K562 (cell line): ENCODE results near the gene WFDC12. TPM values are rescaled to one million over a fixed set of nuclear protein-coding genes. Genes with fewer than 3 reads are reported as not detected.

Experiments used
- ATAC-seq: fragments of 200-7000 bp; cut with Tn5 transposase; 3 replicates; pipeline ENCODE4 v1.9.1; 2020; ENCODE audit warnings: moderate library complexity
- BruUV-seq: library from RNA; stranded (reverse); fragments of 400-500 nt; replicated peaks from 2 replicates; lab custom pipeline; 2021; lab: Mats Ljungman, UMichigan
- CTCF ChIA-PET: fragments of 300-600 bp; formaldehyde crosslinking; extraction: SDS; loops from one replicate; lab custom pipeline; 2021; ENCODE audit warnings: low intra/inter-chr PET ratio; lab: Yijun Ruan, JAX
- POLR2A ChIA-PET: fragments of 300-600, 350-650 bp; sonication (Branson Sonifier 250); formaldehyde crosslinking; extraction: SDS; loops from one replicate; lab custom pipeline; 2021; ENCODE audit warnings: antibody characterized with exemption, inconsistent platforms; lab: Yijun Ruan, JAX
- DNase-seq, 4 experiments: peaks; one replicate each; pipeline versions ENCODE4 v3.0.0 to v3.0.0-alpha.2; 2011 to 2018; ENCODE audit warnings: low spot score in 3 of 4, mixed read lengths in 3 of 4; ENCODE audit errors: extremely low read depth in 1 of 4
- FAIRE-seq: peaks from 2 replicates; lab custom pipeline; 2011; peaks lifted over from hg19 to GRCh38; lab: Jason Lieb, UNC
- H2AFZ ChIP-seq: 2 replicates; pipeline ENCODE4 v1.6.0; 2011; ENCODE audit warnings: low read depth, low read length, control low read depth, inconsistent platforms
- H3K27ac ChIP-seq: fragments of 200-600 bp; 3 replicates; pipeline ENCODE4 v1.8.0; 2011; ENCODE audit warnings: low read depth, mild to moderate bottlenecking, control low read depth, inconsistent platforms, low read length, moderate library complexity, mixed read lengths; ENCODE audit errors: extremely low read depth
- H3K27me3 ChIP-seq, 2 experiments: fragments of 300-600 bp in 1 of 2; 2 replicates in 1 of 2; 3 replicates in 1 of 2; pipeline versions ENCODE4 v1.6.0 to v1.8.0; 2011; ENCODE audit warnings: inconsistent platforms in 2 of 2, low read length in 2 of 2, mild to moderate bottlenecking in 1 of 2, mixed read lengths in 1 of 2, moderate library complexity in 1 of 2; ENCODE audit not compliant: control insufficient read depth in 2 of 2, insufficient read depth in 2 of 2
- H3K36me3 ChIP-seq: fragments of 300-600 bp; 3 replicates; pipeline ENCODE4 v1.8.0; 2011; ENCODE audit warnings: mild to moderate bottlenecking, low read length, inconsistent platforms; ENCODE audit not compliant: control insufficient read depth, insufficient read depth
- H3K4me1 ChIP-seq, 2 experiments: fragments of 200-600 bp in 1 of 2; replicated peaks in 1 of 2; 2 replicates in 1 of 2; 3 replicates in 1 of 2; pipeline versions ENCODE4 v1.5.1 to v1.8.0; 2011; ENCODE audit warnings: inconsistent platforms in 2 of 2, low read length in 2 of 2, mild to moderate bottlenecking in 1 of 2, mixed read lengths in 1 of 2, moderate library complexity in 1 of 2; ENCODE audit not compliant: control insufficient read depth in 2 of 2, insufficient read depth in 2 of 2
- H3K4me2 ChIP-seq: 2 replicates; pipeline ENCODE4 v1.6.1; 2011; ENCODE audit warnings: low read length, control low read depth, inconsistent platforms, mixed read lengths; ENCODE audit not compliant: insufficient read depth
- H3K4me3 ChIP-seq: fragments of 200-600 bp; sonication (generic), shearing (Covaris generic); 2 replicates; pipeline ENCODE4 v1.5.1; 2016; ENCODE audit warnings: control low read depth, inconsistent platforms
- H3K79me2 ChIP-seq: fragments of 200-600 bp; 3 replicates; pipeline ENCODE4 v1.8.0; 2011; ENCODE audit warnings: low read length, inconsistent platforms; ENCODE audit not compliant: control insufficient read depth, insufficient read depth
- H3K9ac ChIP-seq, 2 experiments: 2 replicates each; pipeline versions ENCODE4 v1.6.0 to v1.6.1; 2011; ENCODE audit warnings: low read depth in 2 of 2, low read length in 2 of 2, control low read depth in 1 of 2, inconsistent platforms in 1 of 2, mild to moderate bottlenecking in 1 of 2, mixed read lengths in 1 of 2; ENCODE audit not compliant: insufficient read depth in 1 of 2
- H3K9me1 ChIP-seq: one replicate; pipeline ENCODE4 v1.6.0; 2011; ENCODE audit warnings: inconsistent platforms, mild to moderate bottlenecking, low read length, moderate library complexity; ENCODE audit not compliant: control insufficient read depth, insufficient read depth
- H3K9me3 ChIP-seq: replicated peaks from 2 replicates; pipeline ENCODE4 v1.5.1; 2011; ENCODE audit warnings: low read depth, low read length, inconsistent platforms; ENCODE audit not compliant: control insufficient read depth, insufficient read depth
- H4K20me1 ChIP-seq: replicated peaks from 2 replicates; pipeline ENCODE4 v1.6.1; 2011; ENCODE audit warnings: low read length, inconsistent platforms, mixed read lengths; ENCODE audit not compliant: control insufficient read depth, insufficient read depth
- CBX8 ChIP-seq: fragments of 200-600 bp; sonication (generic); IDR thresholded peaks from 2 replicates; pipeline ENCODE4 v1.6.1; 2012; ENCODE audit warnings: borderline replicate concordance, mixed run types, low read depth, mild to moderate bottlenecking, moderate library complexity, mixed read lengths, low read length, control low read depth, inconsistent platforms; ENCODE audit not compliant: poor library complexity, severe bottlenecking; ENCODE audit errors: extremely low read depth
- E2F5 ChIP-seq: sonication (generic); formaldehyde crosslinking; IDR thresholded peaks from 2 replicates; pipeline ENCODE4 v1.8.0; 2022; ENCODE audit warnings: mild to moderate bottlenecking, missing genetic modification reagents
- HDAC3 ChIP-seq: fragments of 450-650 bp; IDR thresholded peaks from 2 replicates; pipeline ENCODE4 v1.6.1; 2018; ENCODE audit warnings: borderline replicate concordance, mild to moderate bottlenecking, moderate library complexity; ENCODE audit not compliant: partially characterized antibody
- MCM5 ChIP-seq: fragments of 450-650 bp; IDR thresholded peaks from 2 replicates; pipeline ENCODE4 v1.6.1; 2016; ENCODE audit warnings: low read depth
- PTBP1 ChIP-seq: fragments of 200-400 bp; formaldehyde crosslinking; IDR thresholded peaks from 2 replicates; pipeline ENCODE4 v1.6.1; 2017; ENCODE audit warnings: low read depth, low read length
- SREBF2 ChIP-seq: sonication (generic); formaldehyde crosslinking; IDR thresholded peaks from 2 replicates; pipeline ENCODE4 v1.4.0; 2020; ENCODE audit warnings: mild to moderate bottlenecking, missing genetic modification reagents
- TCF7 ChIP-seq: sonication (generic); IDR thresholded peaks from 2 replicates; pipeline ENCODE4 v1.6.1; 2016; ENCODE audit warnings: antibody characterized with exemption, borderline replicate concordance
- TCF7L2 ChIP-seq: fragments of 150-350 bp; IDR thresholded peaks from 2 replicates; pipeline ENCODE4 v1.6.1; 2016; ENCODE audit warnings: low read depth, mild to moderate bottlenecking, low read length, moderate library complexity
- ZNF224 ChIP-seq: sonication (generic); formaldehyde crosslinking; IDR thresholded peaks from 2 replicates; pipeline ENCODE4 v1.8.0; 2022; ENCODE audit warnings: mild to moderate bottlenecking, missing genetic modification reagents
- ZNF407 ChIP-seq: fragments of 450-650 bp; IDR thresholded peaks from 2 replicates; pipeline ENCODE4 v1.6.1; 2016; ENCODE audit warnings: low read depth
- WGBS: fragments of 100-300 bp; shearing (Covaris generic); methylation state at CpG from one replicate; pipeline ENCODE4 v1.1.6; 2016; ENCODE audit warnings: low coverage, mixed read lengths; ENCODE audit not compliant: insufficient coverage; ENCODE audit errors: missing lambda C conversion rate; 5-methylcytosine and 5-hydroxymethylcytosine counted together
- in situ Hi-C: fragments of 300-500 bp; cut with MboI; formaldehyde crosslinking; loops from 4 replicates; pipeline ENCODE4 v1.15.0; 2018; ENCODE audit warnings: inconsistent platforms, mixed read lengths
- intact Hi-C: fragments of 100-400 bp; cut with micrococcal nuclease; formaldehyde crosslinking; loops from 2 replicates; pipeline ENCODE4 v1.14.2; 2022
- polyA plus RNA-seq, 8 experiments: library from polyadenylated mRNA; depleted of rRNA in 4 of 8; stranded (reverse) in 5 of 8; unstranded in 3 of 8; fragments of >200 nt; fragmentation: Nextera tagmentation in 2 of 8; fragmentation: Illumina TruSeq in 1 of 8; extraction: Ambion mirVana in 2 of 8; extraction: Trizol in 1 of 8; gene quantifications; 2 replicates each; pipeline versions ENCODE4 v1.2.1 to v1.2.3, GENCODE V29; 2011 to 2014; ENCODE audit warnings: inconsistent platforms in 1 of 8, missing spikeins in 1 of 8
- total RNA-seq, 7 experiments: library from RNA; depleted of rRNA in 6 of 7; stranded (reverse); fragments of >200 nt in 6 of 7; fragmentation: Illumina TruSeq in 2 of 7; extraction: Trizol in 2 of 7; gene quantifications; 2 replicates each; pipeline versions ENCODE4 v1.2.1 to v1.2.3, GENCODE V29; 2011 to 2021; ENCODE audit warnings: low replicate concordance in 1 of 7

The WFDC12 gene
- total and polyA plus RNA-seq, 9 of the 15 experiments (the other 6 are each of a cell fraction or from before 2014, with no cell fraction given) = not detected

GRCh38 chr20:45121388-45121787 is 2.9 kb downstream of the WFDC12 start:
- intact Hi-C loops = no loop called here
- no TSS peak for BruUV-seq
- no peaks in the 10 kb centered on the region for H3K9me3 ChIP-seq
- CTCF ChIA-PET = no interaction called here
- H3K4me1 ChIP-seq = no peaks in the 10 kb centered on the region
- no peak overlapping the region for H3K4me3 ChIP-seq
- 31% methylated on average over 2 of the region's 2 CpGs for WGBS
- H2AFZ ChIP-seq = no peak overlapping the region
- H3K4me2 ChIP-seq = no peak overlapping the region
- H3K36me3 ChIP-seq = no peaks in the 10 kb centered on the region
- H3K27ac ChIP-seq = no peak overlapping the region
- no peaks in the 10 kb centered on the region for H3K9me1 ChIP-seq
- DNase-seq = no peak
- H3K79me2 ChIP-seq = no peaks in the 10 kb centered on the region
- no peak for ATAC-seq
- peaks cover 7 to 11% of the 10 kb centered on the region in 2 experiments; a peak in 4 of 5 replicates for H3K27me3 ChIP-seq
- in situ Hi-C loops = no loop called here
- no peak overlapping the region for H3K9ac ChIP-seq
- no peak for FAIRE-seq
- POLR2A ChIA-PET = interaction anchor here (0.9 to 1.3 kb wide), 3 partner anchors 8 to 12 kb away, joined by 3 to 4 read pairs (median 3); no protein-coding TSS in a partner anchor
- TF ChIP-seq SREBF2 (CRISPR knock-in tag) (no peak), E2F5 (no peak), TCF7L2 (no peak), ZNF224 (CRISPR knock-in tag) (no peak), HDAC3 (no peak), MCM5 (no peak), ZNF407 (no peak), PTBP1 (no peak), CBX8 (no peak), TCF7 (no peak)
- H4K20me1 ChIP-seq = no peaks in the 10 kb centered on the region
